ENCODE data around the gene ZNF804A.

ZNF804A gene

DNA sequence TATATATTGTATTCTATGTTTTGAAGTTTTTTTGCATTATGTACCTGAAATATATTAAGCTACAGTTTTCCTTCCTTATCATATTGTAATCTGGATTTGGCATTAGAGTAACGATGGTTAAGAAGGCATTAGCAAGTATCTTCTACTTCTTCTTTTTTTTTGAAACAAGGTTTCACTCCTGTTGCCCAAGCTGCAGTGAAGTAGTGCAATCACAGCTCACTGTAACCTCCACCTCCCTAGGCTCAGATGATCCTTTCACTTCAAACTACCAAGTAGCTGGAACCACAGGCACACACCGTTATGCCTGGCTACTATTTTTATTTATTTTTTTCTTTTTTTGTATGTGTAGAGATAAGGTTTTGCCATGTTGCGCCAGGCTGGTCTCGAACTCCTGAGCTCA lies 201.1 kb downstream of the ZNF804A start:
- TF ChIP-seq, protein P1, sequence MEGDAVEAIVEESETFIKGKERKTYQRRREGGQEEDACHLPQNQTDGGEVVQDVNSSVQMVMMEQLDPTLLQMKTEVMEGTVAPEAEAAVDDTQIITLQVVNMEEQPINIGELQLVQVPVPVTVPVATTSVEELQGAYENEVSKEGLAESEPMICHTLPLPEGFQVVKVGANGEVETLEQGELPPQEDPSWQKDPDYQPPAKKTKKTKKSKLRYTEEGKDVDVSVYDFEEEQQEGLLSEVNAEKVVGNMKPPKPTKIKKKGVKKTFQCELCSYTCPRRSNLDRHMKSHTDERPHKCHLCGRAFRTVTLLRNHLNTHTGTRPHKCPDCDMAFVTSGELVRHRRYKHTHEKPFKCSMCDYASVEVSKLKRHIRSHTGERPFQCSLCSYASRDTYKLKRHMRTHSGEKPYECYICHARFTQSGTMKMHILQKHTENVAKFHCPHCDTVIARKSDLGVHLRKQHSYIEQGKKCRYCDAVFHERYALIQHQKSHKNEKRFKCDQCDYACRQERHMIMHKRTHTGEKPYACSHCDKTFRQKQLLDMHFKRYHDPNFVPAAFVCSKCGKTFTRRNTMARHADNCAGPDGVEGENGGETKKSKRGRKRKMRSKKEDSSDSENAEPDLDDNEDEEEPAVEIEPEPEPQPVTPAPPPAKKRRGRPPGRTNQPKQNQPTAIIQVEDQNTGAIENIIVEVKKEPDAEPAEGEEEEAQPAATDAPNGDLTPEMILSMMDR (IDR thresholded peaks at IDR 0.05; ENCODE audit: low read depth, low read length, missing control alignments), result no peak
- H3K4me3 ChIP-seq (replicated peaks; ENCODE audit: low read depth, low read length), result no peak overlapping the region
- DNase-seq (ENCODE audit: extremely low read depth, low read depth), result no peak

DNA sequence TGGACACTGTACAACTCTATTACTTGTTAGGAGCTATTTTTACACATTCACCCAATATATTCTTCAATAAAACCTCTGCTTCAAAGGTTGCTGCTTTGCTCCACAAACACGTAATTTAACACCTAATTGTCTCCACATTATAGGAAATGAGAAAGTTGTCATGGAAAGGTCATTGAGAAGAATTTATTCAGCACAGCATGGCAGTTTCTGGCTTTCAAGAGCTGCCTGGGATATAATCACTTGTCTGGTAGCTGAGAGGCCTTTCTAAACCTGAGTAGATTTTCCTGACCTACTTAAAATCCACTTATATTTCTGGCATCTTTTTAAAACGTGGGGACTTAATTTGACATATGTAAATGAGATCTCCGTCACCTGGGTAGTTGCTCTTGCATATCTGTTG lies 216.1 kb downstream of the ZNF804A start:
- DNase-seq (ENCODE audit: extremely low read depth, low read depth), result no peak
- no peak overlapping the region for H3K4me3 ChIP-seq (replicated peaks; ENCODE audit: low read depth, low read length)
- TF ChIP-seq, protein P1 (IDR thresholded peaks at IDR 0.05; ENCODE audit: low read depth, low read length, missing control alignments), result no peak

DNA sequence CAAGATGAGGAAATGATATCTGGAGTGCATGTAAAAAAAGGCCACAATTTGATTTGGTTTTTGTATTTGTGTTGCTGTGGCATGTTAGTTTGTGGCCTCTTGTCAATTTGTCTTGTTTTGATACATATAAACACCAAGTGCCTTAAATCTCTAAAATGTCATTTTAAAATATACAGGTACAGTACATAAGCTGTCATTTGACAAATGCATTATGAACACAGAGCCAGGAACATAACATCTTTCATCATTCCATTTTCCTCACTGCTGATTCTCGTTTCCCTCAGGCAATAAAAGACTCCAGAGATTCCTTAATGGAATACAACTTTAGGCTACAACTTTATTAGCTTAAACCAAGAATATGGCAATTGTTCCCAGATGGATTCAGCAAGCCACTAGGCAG lies 217.5 kb downstream of the ZNF804A start:
- no peak for DNase-seq (ENCODE audit: extremely low read depth, low read depth)
- TF ChIP-seq, protein P1 (IDR thresholded peaks at IDR 0.05; ENCODE audit: low read depth, low read length, missing control alignments), result no peak
- H3K4me3 ChIP-seq (replicated peaks; ENCODE audit: low read depth, low read length), result no peak overlapping the region

DNA sequence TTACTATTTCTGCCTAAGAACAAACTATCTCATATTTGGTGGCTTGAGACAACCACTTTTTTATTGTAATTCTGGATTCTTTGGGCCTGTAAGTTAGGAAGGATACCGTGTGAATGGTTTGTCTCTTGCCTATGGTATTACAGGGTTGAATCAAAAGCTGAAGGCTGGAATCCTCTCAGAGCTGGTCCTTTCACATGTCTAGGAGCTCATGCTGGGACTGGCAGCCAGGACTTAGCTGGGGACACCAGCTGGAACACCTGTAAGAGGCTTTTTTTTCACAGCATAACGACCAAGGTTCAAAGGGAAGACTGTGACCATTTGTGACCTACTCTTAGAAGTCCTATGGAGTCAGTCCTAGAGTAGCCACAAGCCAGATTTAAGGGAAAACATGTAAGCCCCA lies 226.3 kb downstream of the ZNF804A start:
- DNase-seq (ENCODE audit: extremely low read depth, low read depth), result no peak
- TF ChIP-seq, protein P1 (IDR thresholded peaks at IDR 0.05; ENCODE audit: low read depth, low read length, missing control alignments), result no peak

DNA sequence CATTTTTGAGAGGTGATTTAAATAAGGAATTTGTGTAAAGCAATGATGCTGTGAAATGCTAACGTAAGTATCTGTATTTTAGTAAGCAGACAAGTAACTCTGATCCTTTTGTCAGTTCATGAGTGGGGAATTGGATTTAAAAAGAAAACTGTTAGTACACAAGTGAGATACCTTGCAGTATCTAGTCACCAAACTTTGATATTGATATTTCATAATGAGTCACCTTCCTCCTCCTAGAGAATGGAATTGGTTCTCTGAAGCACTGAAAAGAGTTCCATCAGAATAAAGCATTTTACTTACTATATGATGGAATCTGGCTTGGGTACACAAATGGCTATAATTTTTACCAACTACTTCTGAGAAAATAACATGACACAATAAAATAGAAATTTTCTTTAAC lies 232.2 kb downstream of the ZNF804A start:
- no peak for DNase-seq (ENCODE audit: extremely low read depth, low read depth)
- H3K4me3 ChIP-seq (replicated peaks; ENCODE audit: low read depth, low read length), result no peak overlapping the region

More for the DNA sequence above, 226.3 kb downstream of the ZNF804A start:
- H3K4me3 ChIP-seq (replicated peaks; ENCODE audit: low read depth, low read length), result no peak overlapping the region

DNA sequence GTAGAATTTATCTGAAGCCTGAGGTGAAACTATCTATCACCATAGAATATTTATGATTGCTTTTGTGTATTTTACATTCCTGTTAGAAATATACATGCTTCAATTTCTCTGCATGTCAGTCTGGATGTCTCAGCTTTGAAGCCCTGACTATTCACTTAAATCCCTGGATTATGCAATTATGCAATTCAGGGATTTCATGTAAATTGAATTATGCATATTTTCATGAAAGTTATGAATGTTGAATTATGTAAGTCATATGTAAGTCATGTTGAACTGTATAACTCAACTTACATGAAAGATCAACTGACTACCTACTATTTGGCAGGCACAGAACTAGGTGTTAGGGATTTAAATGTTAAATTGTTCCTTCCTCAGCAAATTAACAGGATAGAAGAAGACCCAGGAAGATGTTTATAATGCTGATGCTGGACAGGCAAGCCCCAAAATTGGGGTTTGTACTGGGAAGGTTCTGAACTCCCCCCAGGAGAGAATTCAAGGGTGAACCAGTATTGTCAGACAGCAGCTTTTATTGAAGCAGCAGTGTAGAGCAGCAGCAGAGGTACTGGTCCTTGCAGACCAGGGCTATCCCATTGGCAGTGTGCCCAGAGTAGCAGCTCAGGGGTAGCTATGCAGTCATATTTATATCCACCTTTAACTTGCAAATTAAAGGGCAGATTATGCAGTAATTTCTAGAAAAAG lies 236.5 kb downstream of the ZNF804A start:
- no peak for DNase-seq (ENCODE audit: extremely low read depth, low read depth)
- H3K4me3 ChIP-seq (replicated peaks; ENCODE audit: low read depth, low read length), result no peak overlapping the region
- TF ChIP-seq, protein P1 (IDR thresholded peaks at IDR 0.05; ENCODE audit: low read depth, low read length, missing control alignments), result no peak

More for the DNA sequence above, 232.2 kb downstream of the ZNF804A start:
- TF ChIP-seq, protein P1 (IDR thresholded peaks at IDR 0.05; ENCODE audit: low read depth, low read length, missing control alignments), result no peak

DNA sequence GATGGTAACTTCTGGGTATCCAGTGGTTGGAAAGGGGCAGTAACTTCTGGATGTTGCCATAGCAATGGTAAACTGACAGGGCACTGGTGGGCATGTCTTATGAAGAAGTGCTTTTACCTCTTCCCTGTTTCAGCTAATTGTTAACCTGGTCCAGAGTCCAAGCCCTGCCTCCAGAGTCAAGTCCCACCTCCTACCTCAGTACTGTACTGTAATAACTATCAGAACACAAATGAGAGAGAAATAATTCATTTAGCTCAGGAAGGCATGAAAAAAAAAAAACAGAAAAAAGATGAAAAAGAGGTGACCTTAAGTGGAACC lies 237.0 kb downstream of the ZNF804A start:
- no peak overlapping the region for H3K4me3 ChIP-seq (replicated peaks; ENCODE audit: low read depth, low read length)
- TF ChIP-seq, protein P1 (IDR thresholded peaks at IDR 0.05; ENCODE audit: low read depth, low read length, missing control alignments), result no peak
- no peak for DNase-seq (ENCODE audit: extremely low read depth, low read depth)
